Stimulated activated CD4-positive, alpha-beta T cell treated with anti-CD3 and anti-CD28 coated beads, TNF-alpha, amount 100 ng/mL, for 1 hour (primary cell): ENCODE data around the gene SEZ6.

ENCODE experiments used
- DNase-seq, 3 donors: peaks; one replicate each; pipeline ENCODE4 v3.0.0-alpha.2; 2020; ENCODE audit warnings: low read depth in 3 of 3, low spot score in 1 of 3

The SEZ6 gene

GRCh38 chr17:29038085-29038795 lies 32.4 kb upstream of the SEZ6 start:
- DNase-seq, result no peak

DNA sequence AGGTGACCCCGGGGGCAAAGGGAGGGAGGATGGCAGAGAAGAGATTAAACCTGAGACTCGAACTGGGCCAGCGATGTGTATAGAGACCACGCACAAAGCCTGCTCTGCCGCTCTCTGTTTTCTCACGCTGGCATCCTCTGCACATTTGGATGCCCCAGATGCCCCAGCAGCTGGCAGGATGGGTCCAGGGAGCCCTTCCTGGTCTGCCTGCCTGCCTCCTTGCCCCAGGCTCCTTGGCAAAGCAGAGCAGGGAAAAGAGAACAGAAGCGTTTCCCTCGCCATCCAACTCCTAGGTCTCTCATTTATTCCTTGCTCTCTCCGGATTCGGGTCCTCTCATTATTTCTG lies 31.9 kb upstream of the SEZ6 start:
- no peak for DNase-seq

DNA sequence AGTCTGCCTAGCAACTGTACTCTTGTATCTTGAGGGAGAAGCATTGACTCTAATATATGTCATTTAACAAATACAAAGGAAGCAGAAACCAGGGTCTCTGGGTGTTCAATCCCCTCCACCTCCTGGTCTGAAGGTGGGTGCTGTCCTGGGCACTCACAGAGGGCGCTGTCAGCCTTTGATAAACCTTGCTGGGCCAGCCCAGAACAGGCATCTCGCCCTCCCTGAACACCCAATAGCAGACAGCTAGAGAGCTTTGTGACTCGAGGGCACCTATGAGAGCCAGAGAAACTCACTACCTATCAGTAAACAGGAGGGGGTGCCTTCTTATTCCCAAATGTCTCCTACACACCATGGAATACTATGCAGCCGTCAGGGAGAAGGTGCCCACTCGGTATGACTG lies 30.8 kb upstream of the SEZ6 start:
- DNase-seq, result no peak

DNA sequence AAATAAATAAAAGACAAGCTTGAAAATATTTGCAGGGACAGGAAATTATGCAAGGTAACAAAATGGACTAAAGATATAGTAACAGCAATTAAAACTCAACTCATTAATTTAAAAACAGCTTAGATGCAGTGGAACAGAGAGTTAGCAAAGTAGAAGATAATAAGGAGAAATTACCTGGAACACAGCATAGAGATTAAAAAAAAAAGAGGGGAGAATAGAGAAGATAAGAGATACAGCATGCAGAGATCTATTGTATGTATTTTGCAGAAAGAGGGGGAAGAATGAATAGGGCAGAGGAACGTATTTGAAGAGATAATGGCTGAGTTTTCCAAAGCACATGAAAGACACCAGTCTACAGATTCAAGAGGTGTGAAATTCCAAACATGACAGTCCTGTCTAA lies 28.7 kb upstream of the SEZ6 start:
- no peak for DNase-seq

GRCh38 chr17:29032857-29033197 lies 27.0 kb upstream of the SEZ6 start:
- no peak for DNase-seq

DNA sequence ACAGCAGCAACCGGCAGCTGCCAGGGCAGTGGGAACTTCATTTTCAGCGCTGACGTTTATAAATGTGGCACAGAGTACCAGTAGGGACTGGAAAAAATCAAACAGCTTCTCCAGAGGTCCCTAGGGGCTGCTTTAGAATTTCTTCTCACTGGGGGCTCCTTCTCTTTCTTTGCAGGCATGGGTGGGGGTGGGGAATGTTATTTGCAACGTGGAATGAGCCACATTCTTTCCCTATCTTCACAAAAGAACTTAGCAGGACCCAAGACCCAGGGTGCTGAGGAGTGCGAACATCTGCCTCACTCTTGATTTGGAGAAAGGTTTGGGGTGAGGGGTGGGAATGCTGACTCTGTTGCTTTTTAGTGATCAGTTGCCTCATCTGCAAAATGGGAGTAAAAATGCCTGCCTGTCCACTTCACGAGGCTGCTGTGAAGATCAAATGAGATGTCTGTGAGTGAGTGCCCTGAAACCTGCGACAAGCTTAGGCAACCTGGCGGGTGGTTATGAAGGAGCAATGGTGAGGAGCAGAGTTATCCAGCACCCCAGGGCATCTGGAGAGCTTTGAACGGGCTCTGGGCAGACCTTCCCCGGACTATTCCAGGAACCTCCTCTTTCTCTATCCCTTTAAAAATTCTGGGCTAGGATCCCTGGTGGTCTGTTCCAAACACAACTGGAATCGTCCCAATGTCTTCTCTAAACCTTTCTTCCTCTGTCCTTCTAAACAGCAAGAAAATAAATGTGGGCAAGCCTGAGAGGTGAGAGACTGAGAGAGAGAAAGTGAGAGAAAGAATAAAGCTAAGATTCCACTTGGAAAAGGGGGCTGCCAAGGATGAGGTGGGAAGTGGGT lies 26.4 kb upstream of the SEZ6 start:
- DNase-seq, result no peak

- no peak for DNase-seq
Measured at GRCh38 chr17:29031488-29031887, 25.7 kb upstream of the SEZ6 start.

DNA sequence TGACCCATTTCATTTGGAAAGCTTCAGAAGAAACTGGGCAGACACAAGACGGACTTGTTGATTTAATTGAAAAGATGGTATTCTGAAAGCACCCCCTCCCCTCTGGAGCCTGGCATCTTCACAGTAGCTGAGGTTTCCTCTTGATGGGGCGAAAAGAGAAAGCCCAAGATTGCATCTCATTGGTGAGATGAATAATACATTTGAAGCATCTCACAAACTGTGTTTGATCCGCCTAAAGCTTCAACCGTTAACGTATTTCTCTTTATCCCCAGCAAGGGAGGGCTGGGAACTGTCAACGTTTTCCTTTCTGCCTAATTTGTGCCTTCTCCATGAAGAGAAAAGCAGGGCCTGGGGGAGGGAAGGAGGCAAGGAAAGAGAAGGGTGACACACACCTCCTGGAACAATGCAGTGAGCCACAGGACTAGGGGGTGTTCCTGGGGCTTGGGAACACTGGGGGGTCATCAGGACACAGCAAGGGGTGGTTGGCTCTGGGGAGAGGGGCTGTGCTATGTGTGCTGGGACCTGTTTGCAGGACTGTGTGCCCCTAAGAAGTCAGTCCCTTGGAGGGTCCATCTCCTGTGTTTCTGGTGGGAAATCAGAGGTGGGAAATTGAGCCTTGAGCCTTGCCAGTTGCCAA lies 18.6 kb upstream of the SEZ6 start:
- DNase-seq, result no peak

GRCh38 chr17:29022074-29022473 lies 16.2 kb upstream of the SEZ6 start:
- DNase-seq, result no peak

GRCh38 chr17:29021226-29021625 lies 15.4 kb upstream of the SEZ6 start:
- DNase-seq, result no peak

DNA sequence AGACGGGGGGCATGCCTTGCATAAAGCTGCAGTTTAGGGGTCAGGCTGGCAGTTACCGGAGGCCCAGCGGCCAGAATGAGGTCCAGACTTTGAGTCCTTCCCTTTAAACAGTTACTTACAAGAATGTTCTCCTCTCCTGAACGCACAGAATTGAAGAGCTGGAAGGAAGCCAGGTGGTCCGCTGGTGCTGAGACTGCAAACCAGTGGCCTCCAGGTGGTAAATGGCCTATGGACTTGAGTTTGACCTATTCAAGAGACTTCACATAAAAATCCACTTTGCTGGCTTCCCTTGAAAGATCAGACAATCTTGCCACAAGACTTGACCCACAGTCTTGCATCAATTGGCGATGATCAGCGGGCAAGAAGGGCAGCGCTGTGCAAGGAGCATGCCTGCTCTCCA lies 14.7 kb upstream of the SEZ6 start:
- no peak for DNase-seq

DNA sequence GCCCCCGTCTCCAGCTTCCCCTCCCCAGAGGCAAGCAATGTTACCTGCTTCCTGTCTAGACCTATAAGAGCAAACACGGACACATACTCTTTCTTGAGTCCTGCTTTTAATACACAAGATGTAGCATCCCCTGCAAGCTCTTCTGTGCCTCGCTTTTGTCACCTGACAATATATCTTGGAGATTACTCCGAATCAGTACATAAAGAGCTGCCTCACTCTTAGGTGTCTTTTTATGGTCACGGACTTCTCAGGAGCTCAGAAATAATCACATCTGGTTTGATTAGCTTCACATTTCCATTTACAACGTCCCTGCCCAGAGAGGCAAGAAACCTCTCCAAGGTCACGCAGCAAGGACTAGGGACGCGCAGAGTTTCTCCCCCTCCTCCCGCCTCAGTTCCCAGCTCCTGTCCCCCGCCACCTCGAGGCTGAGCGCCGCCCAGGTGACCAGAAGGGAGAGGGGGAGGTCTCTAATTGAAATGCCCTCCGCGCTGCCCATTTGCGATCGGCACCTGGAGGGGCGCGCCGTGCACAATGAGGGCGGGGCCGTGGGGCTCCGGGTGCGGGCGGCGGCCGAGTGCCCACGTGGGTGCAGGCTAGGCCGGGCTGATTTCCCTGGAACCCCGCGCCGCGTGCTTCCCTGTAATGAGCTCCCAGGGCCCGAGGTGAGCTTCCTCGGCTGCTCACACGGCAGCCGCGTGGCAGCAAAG lies 13.8 kb upstream of the SEZ6 start:
- DNase-seq, result no peak

GRCh38 chr17:29018788-29019474 lies 13.1 kb upstream of the SEZ6 start:
- no peak for DNase-seq

- no peak for DNase-seq
Measured at GRCh38 chr17:29016345-29017210, 10.7 kb upstream of the SEZ6 start.

DNA sequence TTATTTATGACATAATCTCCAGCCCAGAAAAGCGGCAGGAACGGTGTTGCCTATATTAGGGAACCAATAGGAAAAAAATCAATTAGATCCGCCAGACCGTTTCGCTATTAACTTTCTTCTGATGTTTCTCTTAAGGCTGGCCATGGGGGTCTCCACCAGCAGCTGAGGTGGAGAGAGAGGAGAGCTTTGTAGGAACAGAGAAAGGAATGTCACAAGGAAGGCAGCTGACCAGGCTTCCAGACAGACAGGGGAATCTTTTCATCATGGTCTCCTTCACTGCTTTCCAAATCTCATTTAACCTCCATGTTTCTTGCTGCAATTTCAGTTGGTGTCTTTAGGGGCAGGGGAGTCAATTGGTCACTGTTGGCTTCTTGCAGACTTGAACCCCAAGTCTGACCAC lies 8.9 kb upstream of the SEZ6 start:
- no peak for DNase-seq

DNA sequence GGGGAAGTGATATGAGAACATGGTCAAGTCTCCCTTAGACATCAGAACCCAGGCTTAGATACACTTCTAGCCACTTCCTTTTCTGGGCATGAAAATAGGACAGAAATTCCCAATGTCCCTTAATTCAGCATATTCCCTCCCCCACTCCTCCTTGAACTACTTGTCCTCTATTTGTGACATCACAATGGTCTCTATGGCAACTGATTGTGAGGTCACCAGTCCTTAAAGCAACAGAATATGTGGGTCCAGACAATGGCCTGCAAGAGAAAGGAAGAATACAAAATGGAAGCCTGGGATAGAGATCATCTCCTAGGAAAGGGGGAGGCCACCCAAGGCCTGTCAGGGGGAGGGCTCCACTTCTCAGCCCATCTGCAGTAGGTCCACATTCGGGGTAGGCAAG lies 6.7 kb upstream of the SEZ6 start:
- DNase-seq, result no peak

GRCh38 chr17:29010586-29010985 lies 4.8 kb upstream of the SEZ6 start:
- no peak for DNase-seq

- no peak for DNase-seq
Measured at GRCh38 chr17:29010129-29010528, 4.3 kb upstream of the SEZ6 start.

- DNase-seq, result no peak
Measured at GRCh38 chr17:29008591-29008990, 2.8 kb upstream of the SEZ6 start.

DNA sequence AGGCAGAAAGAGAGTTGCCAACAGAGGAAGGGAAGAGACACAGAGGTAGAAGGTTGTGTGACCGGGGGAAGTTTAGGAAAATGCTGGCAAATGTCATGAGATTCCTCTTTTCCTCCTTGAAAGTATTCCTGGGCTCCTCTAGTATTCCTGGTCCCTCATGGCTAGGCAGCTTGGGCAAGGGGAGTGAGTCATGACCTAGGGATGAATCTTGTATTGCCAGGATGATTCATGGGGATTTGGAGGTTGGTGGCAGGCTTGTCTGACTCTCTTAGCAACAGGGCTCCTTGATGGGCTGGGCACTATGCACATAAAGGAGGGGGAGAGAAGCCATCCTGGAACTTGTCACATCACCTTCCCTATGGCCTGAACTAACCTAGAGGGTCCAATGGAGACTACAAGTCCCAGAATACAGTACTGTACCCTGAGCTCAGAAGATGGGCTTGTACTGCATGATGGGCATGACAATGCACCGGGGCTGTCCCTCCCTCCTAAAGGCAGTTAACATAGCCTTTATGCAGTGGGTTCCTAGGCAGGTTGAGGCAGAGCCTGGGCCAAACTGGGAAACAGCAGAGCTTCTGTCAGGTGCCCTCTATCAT lies 2.1 kb upstream of the SEZ6 start:
- no peak for DNase-seq
